Spleen (tissue), 7 donors: ENCODE results near the gene FBXO47.

Experiments used
- POLR2A ChIP-seq, 3 donors: fragments of 450-650 bp; IDR thresholded peaks; one replicate each; pipeline ENCODE4 v1.5.1; 2017; ENCODE audit warnings: antibody characterized with exemption in 3 of 3, mild to moderate bottlenecking in 1 of 3
- TF ChIP-seq, protein P1 (sequence below), 11 experiments: fragments of 200-600 bp in 7 of 11; fragments of 450-650 bp in 4 of 11; sonication (generic) in 4 of 11; IDR thresholded peaks in 8 of 11; conservative IDR thresholded peaks in 3 of 11; 1 replicate in 7 of 11; 2 replicates in 4 of 11; pipeline versions ENCODE4 v1.4.0 to v1.8.0; 2016 to 2021; ENCODE audit warnings: antibody characterized with exemption in 11 of 11, inconsistent platforms in 4 of 11, mild to moderate bottlenecking in 1 of 11
- donor health status: DM: no; HTN: no; CAD: no; lungs with moderate emphysema.
- donor health status: DM: no; HTN: no; CAD: no.
- donor health status: DM: no; HTN: no; CAD: no.

- TF ChIP-seq POLR2A (IDR thresholded peaks at IDR 0.05), result no peak
- TF ChIP-seq, protein P1, sequence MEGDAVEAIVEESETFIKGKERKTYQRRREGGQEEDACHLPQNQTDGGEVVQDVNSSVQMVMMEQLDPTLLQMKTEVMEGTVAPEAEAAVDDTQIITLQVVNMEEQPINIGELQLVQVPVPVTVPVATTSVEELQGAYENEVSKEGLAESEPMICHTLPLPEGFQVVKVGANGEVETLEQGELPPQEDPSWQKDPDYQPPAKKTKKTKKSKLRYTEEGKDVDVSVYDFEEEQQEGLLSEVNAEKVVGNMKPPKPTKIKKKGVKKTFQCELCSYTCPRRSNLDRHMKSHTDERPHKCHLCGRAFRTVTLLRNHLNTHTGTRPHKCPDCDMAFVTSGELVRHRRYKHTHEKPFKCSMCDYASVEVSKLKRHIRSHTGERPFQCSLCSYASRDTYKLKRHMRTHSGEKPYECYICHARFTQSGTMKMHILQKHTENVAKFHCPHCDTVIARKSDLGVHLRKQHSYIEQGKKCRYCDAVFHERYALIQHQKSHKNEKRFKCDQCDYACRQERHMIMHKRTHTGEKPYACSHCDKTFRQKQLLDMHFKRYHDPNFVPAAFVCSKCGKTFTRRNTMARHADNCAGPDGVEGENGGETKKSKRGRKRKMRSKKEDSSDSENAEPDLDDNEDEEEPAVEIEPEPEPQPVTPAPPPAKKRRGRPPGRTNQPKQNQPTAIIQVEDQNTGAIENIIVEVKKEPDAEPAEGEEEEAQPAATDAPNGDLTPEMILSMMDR (IDR thresholded peaks at IDR 0.05 in 8 of 11, conservative IDR thresholded peaks at IDR 0.05 in 3 of 11), result no peak
These were observed 2.9 kb upstream of the FBXO47 start for GRCh38 chr17:38970128-38970527.
